NT2/D1 (cell line): ENCODE measurements around the gene RUSC1.

Experiments used
- DNase-seq: peaks from one replicate; pipeline ENCODE4 v3.0.0-alpha.2; 2011; ENCODE audit warnings: low read depth, low spot score
- H3K27me3 ChIP-seq: 2 replicates; pipeline ENCODE4 v1.6.0; 2011; ENCODE audit warnings: mild to moderate bottlenecking; ENCODE audit not compliant: insufficient read length, insufficient read depth
- H3K36me3 ChIP-seq: 2 replicates; pipeline ENCODE4 v1.6.1; 2011; ENCODE audit warnings: mild to moderate bottlenecking, low read length, mixed read lengths; ENCODE audit not compliant: insufficient read depth, insufficient read length
- H3K4me1 ChIP-seq: 2 replicates; pipeline ENCODE4 v1.5.1; 2011; ENCODE audit not compliant: insufficient read depth, insufficient read length
- H3K4me3 ChIP-seq: 2 replicates; pipeline ENCODE4 v1.5.1; 2011; ENCODE audit warnings: low read depth; ENCODE audit not compliant: insufficient read length
- H3K9ac ChIP-seq: 2 replicates; pipeline ENCODE4 v1.6.0; 2011; ENCODE audit warnings: low read depth; ENCODE audit not compliant: insufficient read length
- H3K9me3 ChIP-seq: 2 replicates; pipeline ENCODE4 v1.5.1; 2011; ENCODE audit warnings: mild to moderate bottlenecking, low read length; ENCODE audit not compliant: insufficient read depth
- SUZ12 ChIP-seq: IDR thresholded peaks from 2 replicates; pipeline ENCODE4 v1.6.1; 2011; ENCODE audit not compliant: insufficient read length, insufficient read depth; ENCODE audit errors: extremely low read depth
- YY1 ChIP-seq: IDR thresholded peaks from 2 replicates; pipeline ENCODE4 v1.6.1; 2011; ENCODE audit not compliant: insufficient read length, insufficient read depth
- ZNF274 ChIP-seq: IDR thresholded peaks from 2 replicates; pipeline ENCODE4 v1.6.1; 2011; ENCODE audit warnings: mild to moderate bottlenecking, low read depth, low read length

RUSC1 gene

GRCh38 chr1:155339515-155340097 lies 18.9 kb downstream of the RUSC1 start:
- Histone ChIP-seq H3K9me3 (no peaks in the 10 kb centered on the region), H3K9ac (no peak overlapping the region), H3K27me3 (no peaks in the 10 kb centered on the region), H3K4me1 (no peaks in the 10 kb centered on the region), H3K36me3 (peaks cover 76% of the 10 kb centered on the region), H3K4me3 (no peak overlapping the region)
- TF ChIP-seq YY1 (no peak), ZNF274 (no peak), SUZ12 (no peak)
- DNase-seq, result no peak

GRCh38 chr1:155342842-155343241 lies 22.1 kb downstream of the RUSC1 start:
- Histone ChIP-seq H3K4me1 (no peaks in the 10 kb centered on the region), H3K9me3 (no peaks in the 10 kb centered on the region), H3K36me3 (peaks cover 78% of the 10 kb centered on the region), H3K9ac (no peak overlapping the region), H3K4me3 (no peak overlapping the region), H3K27me3 (no peaks in the 10 kb centered on the region)
- DNase-seq, result no peak
- TF ChIP-seq SUZ12, result no peak
- TF ChIP-seq YY1, result no peak
- TF ChIP-seq ZNF274, result no peak

DNA sequence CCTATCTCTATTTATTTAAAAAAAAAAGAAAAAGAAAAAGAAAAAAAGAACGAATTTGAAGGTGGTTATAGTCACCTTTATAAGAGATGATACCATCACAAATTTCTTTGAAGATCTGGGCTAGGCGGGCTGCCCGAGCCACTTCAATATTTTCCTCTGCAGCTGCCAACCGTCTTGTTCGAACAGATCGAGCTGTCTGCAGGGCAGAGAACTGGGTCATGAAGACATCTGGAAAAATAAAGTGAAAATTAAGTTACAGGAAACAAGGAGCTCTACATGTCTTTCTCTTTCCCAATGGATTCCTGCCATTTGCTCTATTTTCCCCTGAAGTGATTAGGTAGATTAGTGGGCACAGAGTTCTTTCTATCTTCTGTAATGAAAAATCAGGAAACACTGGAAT lies 31.9 kb downstream of the RUSC1 start:
- Histone ChIP-seq H3K9ac (no peak overlapping the region), H3K36me3 (peaks cover 78% of the 10 kb centered on the region), H3K27me3 (no peaks in the 10 kb centered on the region), H3K4me3 (no peak overlapping the region), H3K4me1 (no peaks in the 10 kb centered on the region), H3K9me3 (no peaks in the 10 kb centered on the region)
- TF ChIP-seq YY1 (no peak), SUZ12 (no peak), ZNF274 (no peak)
- no peak for DNase-seq

GRCh38 chr1:155360051-155360450 lies 39.4 kb downstream of the RUSC1 start:
- H3K36me3 ChIP-seq, result peaks cover 45% of the 10 kb centered on the region
- H3K9me3 ChIP-seq, result no peaks in the 10 kb centered on the region
- H3K4me1 ChIP-seq, result no peaks in the 10 kb centered on the region
- DNase-seq, result no peak
- no peak overlapping the region for H3K4me3 ChIP-seq
- H3K9ac ChIP-seq, result no peak overlapping the region
- TF ChIP-seq YY1 (no peak), ZNF274 (no peak), SUZ12 (no peak)
- H3K27me3 ChIP-seq, result no peaks in the 10 kb centered on the region

- Histone ChIP-seq H3K4me3 (no peak overlapping the region), H3K27me3 (no peaks in the 10 kb centered on the region), H3K36me3 (peaks cover 42% of the 10 kb centered on the region), H3K4me1 (no peaks in the 10 kb centered on the region), H3K9me3 (no peaks in the 10 kb centered on the region), H3K9ac (no peak overlapping the region)
- DNase-seq, result no peak
- no peak for TF ChIP-seq YY1
- TF ChIP-seq ZNF274, result no peak
- TF ChIP-seq SUZ12, result no peak
Observed at GRCh38 chr1:155379180-155379579, 58.5 kb downstream of the RUSC1 start.

GRCh38 chr1:155379631-155380090 lies 59.0 kb downstream of the RUSC1 start:
- no peaks in the 10 kb centered on the region for H3K4me1 ChIP-seq
- DNase-seq, result no peak
- H3K9me3 ChIP-seq, result no peaks in the 10 kb centered on the region
- H3K27me3 ChIP-seq, result no peaks in the 10 kb centered on the region
- peaks cover 42% of the 10 kb centered on the region for H3K36me3 ChIP-seq
- TF ChIP-seq YY1, result no peak
- TF ChIP-seq ZNF274, result no peak
- TF ChIP-seq SUZ12, result no peak
- no peak overlapping the region for H3K4me3 ChIP-seq
- no peak overlapping the region for H3K9ac ChIP-seq
